HEK293T (cell line): ENCODE measurements around the gene SLAMF1.
"Not testable (repeated sequence)": the region's sequence is repeated elsewhere in the genome, so short reads cannot be mapped to it uniquely, and the experiment has no call there.

Experiments
- CTCF ChIA-PET: fragments of 350-600 bp; formaldehyde crosslinking; extraction: SDS; loops from one replicate; lab custom pipeline; 2021; ENCODE audit warnings: antibody characterized with exemption, inconsistent platforms; lab: Yijun Ruan, JAX
- POLR2A ChIA-PET: fragments of 350-600 bp; formaldehyde crosslinking; extraction: SDS; loops from one replicate; lab custom pipeline; 2020; ENCODE audit warnings: antibody characterized with exemption, inconsistent platforms; lab: Yijun Ruan, JAX
- DNase-seq: peaks from one replicate; pipeline ENCODE4 v3.0.0; 2012; ENCODE audit warnings: mixed read lengths; ENCODE audit errors: extremely low spot score
- ARNT ChIP-seq: fragments of 450-650 bp; IDR thresholded peaks from 2 replicates; pipeline ENCODE4 v1.6.1; 2017; ENCODE audit warnings: mild to moderate bottlenecking
- BHLHE40 ChIP-seq: fragments of 450-650 bp; IDR thresholded peaks from 2 replicates; pipeline ENCODE4 v1.6.1; 2016; ENCODE audit warnings: mild to moderate bottlenecking, moderate library complexity, borderline replicate concordance
- CTBP1 ChIP-seq: fragments of 450-650 bp; IDR thresholded peaks from 2 replicates; pipeline ENCODE4 v1.6.1; 2016; ENCODE audit warnings: borderline replicate concordance
- ELF4 ChIP-seq: fragments of 450-650 bp; IDR thresholded peaks from 2 replicates; pipeline ENCODE4 v1.6.1; 2017; ENCODE audit warnings: antibody characterized with exemption
- FOXA1 ChIP-seq: fragments of 450-650 bp; IDR thresholded peaks from 2 replicates; pipeline ENCODE4 v1.6.1; 2016; ENCODE audit warnings: mild to moderate bottlenecking
- FOXK2 ChIP-seq: fragments of 450-650 bp; IDR thresholded peaks from 2 replicates; pipeline ENCODE4 v1.6.1; 2016; ENCODE audit warnings: mild to moderate bottlenecking
- FOXM1 ChIP-seq: fragments of 450-650 bp; IDR thresholded peaks from 2 replicates; pipeline ENCODE4 v1.6.1; 2017; ENCODE audit warnings: mild to moderate bottlenecking, borderline replicate concordance
- HDGF ChIP-seq: fragments of 450-650 bp; IDR thresholded peaks from 2 replicates; pipeline ENCODE4 v1.6.1; 2017; ENCODE audit warnings: antibody characterized with exemption, borderline replicate concordance
- L3MBTL2 ChIP-seq: fragments of 450-650 bp; conservative IDR thresholded peaks from 2 replicates; pipeline ENCODE4 v1.6.1; 2016; ENCODE audit warnings: mild to moderate bottlenecking
- LEF1 ChIP-seq: fragments of 450-650 bp; IDR thresholded peaks from 2 replicates; pipeline ENCODE4 v1.6.1; 2017; ENCODE audit warnings: mild to moderate bottlenecking, borderline replicate concordance
- NFRKB ChIP-seq: fragments of 450-650 bp; IDR thresholded peaks from 2 replicates; pipeline ENCODE4 v1.6.1; 2016; ENCODE audit warnings: mild to moderate bottlenecking, moderate library complexity
- PKNOX1 ChIP-seq: fragments of 450-650 bp; IDR thresholded peaks from 2 replicates; pipeline ENCODE4 v1.6.1; 2016
- SP1 ChIP-seq: fragments of 450-650 bp; IDR thresholded peaks from 2 replicates; pipeline ENCODE4 v1.6.1; 2017
- SUZ12 ChIP-seq: fragments of 450-650 bp; IDR thresholded peaks from 2 replicates; pipeline ENCODE4 v1.6.1; 2016; ENCODE audit warnings: mild to moderate bottlenecking
- TARDBP ChIP-seq: fragments of 450-650 bp; IDR thresholded peaks from 2 replicates; pipeline ENCODE4 v1.6.1; 2016
- ZNF384 ChIP-seq: fragments of 450-650 bp; IDR thresholded peaks from 2 replicates; pipeline ENCODE4 v1.6.1; 2016

SLAMF1 gene

GRCh38 chr1:160567858-160568682 lies 78.8 kb downstream of the SLAMF1 start:
- POLR2A ChIA-PET = no interaction called here

GRCh38 chr1:160567341-160567740 lies 79.5 kb downstream of the SLAMF1 start:
- CTCF ChIA-PET = no interaction called here
- TF ChIP-seq HDGF (no peak), SUZ12 (no peak), LEF1 (no peak), NFRKB (no peak), FOXA1 (no peak), BHLHE40 (no peak), L3MBTL2 (no peak), PKNOX1 (no peak), ARNT (no peak), CTBP1 (no peak), TARDBP (no peak), ELF4 (no peak), FOXK2 (no peak), SP1 (no peak), ZNF384 (no peak), FOXM1 (no peak)
- no peak for DNase-seq
- POLR2A ChIA-PET = no interaction called here

More at GRCh38 chr1:160567858-160568682, 78.8 kb downstream of the SLAMF1 start:
- no peak for DNase-seq
- TF ChIP-seq FOXA1 (no peak), BHLHE40 (no peak)
- CTCF ChIA-PET = no interaction called here

GRCh38 chr1:160565564-160565963 lies 81.3 kb downstream of the SLAMF1 start:
- no peak for DNase-seq
- no peak for TF ChIP-seq L3MBTL2
- no peak for TF ChIP-seq LEF1
- no peak for TF ChIP-seq ZNF384
- TF ChIP-seq FOXM1 = no peak
- no peak for TF ChIP-seq BHLHE40
- TF ChIP-seq PKNOX1 = no peak
- TF ChIP-seq SUZ12 = no peak
- TF ChIP-seq HDGF = no peak
- no peak for TF ChIP-seq ELF4
- CTCF ChIA-PET = no interaction called here
- POLR2A ChIA-PET = no interaction called here

GRCh38 chr1:160563230-160563629 lies 83.6 kb downstream of the SLAMF1 start:
- POLR2A ChIA-PET, DNase-seq, CTCF ChIA-PET: not testable (repeated sequence)

- CTCF ChIA-PET, DNase-seq, POLR2A ChIA-PET: not testable (repeated sequence)
Observed at GRCh38 chr1:160562745-160563144, 84.1 kb downstream of the SLAMF1 start.

GRCh38 chr1:160560806-160561205 lies 86.0 kb downstream of the SLAMF1 start:
- DNase-seq = no peak
- TF ChIP-seq NFRKB = no peak
- TF ChIP-seq SUZ12 = no peak
- TF ChIP-seq ARNT = no peak
- TF ChIP-seq BHLHE40 = no peak
- no peak for TF ChIP-seq HDGF
- TF ChIP-seq PKNOX1 = no peak
- TF ChIP-seq ELF4 = no peak
- no peak for TF ChIP-seq ZNF384
- TF ChIP-seq FOXA1 = no peak
- no peak for TF ChIP-seq L3MBTL2
- TF ChIP-seq LEF1 = no peak
- no peak for TF ChIP-seq FOXM1
- TF ChIP-seq TARDBP = no peak
- no peak for TF ChIP-seq CTBP1
- TF ChIP-seq SP1 = no peak
- no peak for TF ChIP-seq FOXK2
- ChIA-PET CTCF (no interaction called here), POLR2A (no interaction called here)

- no peak for DNase-seq
- ChIA-PET POLR2A (no interaction called here), CTCF (no interaction called here)
- TF ChIP-seq FOXM1 (no peak), LEF1 (no peak), ELF4 (no peak), FOXA1 (no peak), PKNOX1 (no peak), TARDBP (no peak), ZNF384 (no peak), L3MBTL2 (no peak), NFRKB (no peak), SP1 (no peak), CTBP1 (no peak), ARNT (no peak), HDGF (no peak), SUZ12 (no peak), BHLHE40 (no peak), FOXK2 (no peak)
Observed at GRCh38 chr1:160560045-160560705, 86.7 kb downstream of the SLAMF1 start.

GRCh38 chr1:160559437-160559836 lies 87.4 kb downstream of the SLAMF1 start:
- POLR2A ChIA-PET, DNase-seq: not testable (repeated sequence)
- CTCF ChIA-PET = interaction anchor here (0.7 kb wide), 1 partner anchor 11 kb away, joined by 3 read pairs; no protein-coding TSS in a partner anchor
